HG03439 (cell line): ENCODE measurements around the gene KCNAB2.

Source experiments
- ATAC-seq: cut with Tn5 transposase; IDR thresholded peaks from one replicate; pipeline ENCODE4 v1.9.1; 2021; ENCODE audit warnings: mild to moderate bottlenecking, moderate library complexity; ENCODE audit not compliant: unreplicated experiment

Gene KCNAB2

DNA sequence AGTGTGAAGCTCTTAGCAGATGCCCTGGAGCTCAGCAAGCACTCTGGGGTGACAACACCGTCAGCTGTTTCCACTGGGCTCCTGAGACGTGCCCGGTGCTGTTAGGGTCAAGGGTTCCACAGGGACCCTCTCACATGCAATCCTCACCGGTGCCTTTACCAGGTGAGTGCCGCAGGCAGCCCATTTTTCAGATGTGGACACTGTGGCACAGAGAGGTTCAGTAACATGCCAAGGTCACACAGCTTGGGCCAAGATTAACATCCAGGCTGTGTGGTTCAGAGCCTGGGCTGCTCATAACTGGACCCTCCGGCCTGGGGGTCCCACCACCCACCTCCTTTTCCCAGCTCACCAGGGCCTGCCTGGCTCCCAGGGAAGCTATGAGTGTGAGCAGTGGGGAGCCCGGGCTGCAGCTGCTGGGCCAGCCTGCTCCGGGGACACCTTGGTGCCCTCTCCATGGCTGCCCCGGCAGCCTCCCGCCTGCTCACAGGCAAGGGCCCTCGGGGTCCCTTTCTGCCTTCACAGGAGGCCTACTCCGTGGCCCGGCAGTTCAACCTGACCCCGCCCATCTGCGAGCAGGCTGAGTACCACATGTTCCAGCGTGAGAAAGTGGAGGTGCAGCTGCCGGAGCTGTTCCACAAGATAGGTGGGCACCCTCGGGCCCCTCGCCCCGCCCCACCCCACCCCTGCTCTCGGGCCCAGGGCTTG lies 49.3 kb downstream of the KCNAB2 start:
- no peak for ATAC-seq

DNA sequence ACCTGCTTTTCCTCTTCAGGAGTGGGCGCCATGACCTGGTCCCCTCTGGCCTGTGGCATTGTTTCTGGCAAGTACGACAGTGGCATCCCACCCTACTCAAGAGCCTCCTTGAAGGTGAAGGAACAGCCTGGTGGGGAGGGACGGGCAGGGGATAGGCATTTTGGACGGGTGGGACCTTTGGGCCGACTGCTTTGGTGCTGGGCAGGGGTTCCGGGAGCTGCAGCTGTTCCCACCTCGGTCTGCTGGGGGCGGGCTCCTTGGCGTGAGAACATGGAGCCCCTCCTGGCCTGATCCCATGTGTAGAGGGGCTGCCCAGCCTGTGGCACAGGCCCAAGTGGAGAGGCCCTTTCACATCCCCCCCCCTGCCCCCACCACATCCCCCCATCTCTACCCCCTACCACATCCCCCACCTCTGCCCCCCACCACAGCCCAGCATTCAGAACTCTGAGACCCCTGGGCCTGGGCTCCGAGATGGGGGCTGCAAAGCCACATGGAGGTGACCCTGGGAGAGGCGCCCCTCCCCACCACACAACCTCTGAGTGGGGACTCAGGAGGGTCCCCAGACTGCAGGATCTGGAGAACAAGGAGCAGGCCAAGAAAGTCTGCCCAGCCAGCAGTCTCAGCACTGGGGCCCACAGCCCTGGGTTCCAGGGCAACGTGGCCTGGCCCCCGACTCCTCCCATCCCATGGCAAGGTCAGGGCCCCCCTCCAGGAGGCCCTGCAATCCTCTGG lies 50.0 kb downstream of the KCNAB2 start:
- ATAC-seq, result no peak

DNA sequence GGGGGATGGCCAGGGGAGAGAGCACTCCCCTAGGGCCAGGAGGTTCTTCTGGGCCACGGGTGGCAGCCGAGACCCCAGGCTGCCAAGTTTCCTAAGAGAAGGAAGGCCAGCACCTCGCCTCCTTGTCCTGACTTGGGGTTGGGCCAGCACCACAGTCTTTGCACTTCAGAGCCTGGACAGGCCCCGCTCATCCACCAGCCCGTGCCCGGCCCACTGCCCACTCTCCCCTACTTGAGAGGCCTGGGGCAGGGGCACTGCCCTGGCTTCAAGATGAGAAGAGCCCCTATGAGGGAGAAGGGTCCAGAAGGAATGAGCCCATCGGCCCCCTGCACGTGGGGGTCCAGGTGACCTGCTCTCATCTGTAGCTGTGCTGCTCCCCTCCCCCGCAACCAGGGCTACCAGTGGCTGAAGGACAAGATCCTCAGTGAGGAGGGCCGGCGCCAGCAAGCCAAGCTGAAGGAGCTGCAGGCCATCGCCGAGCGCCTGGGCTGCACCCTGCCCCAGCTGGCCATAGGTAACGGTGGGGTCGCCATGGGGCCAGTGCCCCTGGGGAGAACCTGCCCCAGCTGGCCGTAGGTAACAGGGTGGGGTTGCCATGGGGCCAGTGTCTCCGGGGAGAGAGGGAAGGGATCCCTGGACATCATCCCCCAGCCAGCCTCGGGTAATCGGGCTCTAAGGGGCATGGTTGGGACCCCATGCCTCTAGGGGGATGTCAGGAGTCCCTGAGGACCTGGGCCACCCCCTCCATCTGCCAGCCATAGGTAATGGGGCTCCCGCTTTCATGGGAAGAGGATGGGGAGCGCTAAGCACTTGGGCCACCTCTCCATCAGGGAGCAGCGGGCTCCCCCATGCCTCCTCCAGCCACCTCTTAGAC lies 50.8 kb downstream of the KCNAB2 start:
- ATAC-seq, result no peak

DNA sequence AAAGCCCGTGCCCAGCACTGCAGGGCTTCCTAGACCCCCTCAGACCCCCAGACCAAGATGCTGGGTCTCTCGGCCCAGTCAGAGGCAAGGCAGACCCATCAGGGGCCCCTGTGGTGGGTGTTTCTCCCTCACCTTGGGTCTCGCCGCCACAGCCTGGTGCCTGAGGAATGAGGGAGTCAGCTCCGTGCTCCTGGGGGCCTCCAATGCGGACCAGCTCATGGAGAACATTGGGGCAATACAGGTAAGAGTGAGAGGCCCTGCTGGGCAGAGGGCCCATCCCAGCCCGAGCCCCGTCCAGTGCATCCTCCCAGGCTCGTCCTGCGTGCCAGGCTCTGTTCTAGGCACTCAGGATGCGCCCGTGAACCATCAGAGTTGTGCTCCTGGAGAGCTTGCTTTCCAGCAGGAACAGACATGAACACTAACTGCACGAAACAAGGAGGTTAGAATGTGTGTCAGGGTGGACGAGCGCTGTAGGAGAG lies 51.5 kb downstream of the KCNAB2 start:
- no peak for ATAC-seq

DNA sequence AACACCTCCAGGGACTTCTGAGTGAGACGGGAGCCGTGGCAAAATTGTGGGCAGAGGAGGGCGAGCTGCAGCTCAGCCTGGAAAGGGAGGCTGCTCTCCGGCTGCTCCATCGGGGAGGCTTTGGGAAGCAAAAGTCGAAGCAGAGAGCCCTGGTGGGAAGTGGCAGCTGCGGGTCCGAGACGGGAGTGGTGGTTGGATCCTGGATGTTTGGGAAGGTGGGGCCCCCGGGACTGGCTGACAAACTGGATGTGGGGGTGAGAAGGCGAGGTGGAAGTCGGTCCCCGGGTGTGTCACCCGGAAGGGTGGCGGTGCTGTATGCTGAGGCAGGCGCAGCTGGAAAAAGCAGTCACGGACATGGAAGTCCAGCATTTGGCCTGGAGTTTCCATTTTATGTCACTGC lies 52.1 kb downstream of the KCNAB2 start:
- ATAC-seq, result no peak

DNA sequence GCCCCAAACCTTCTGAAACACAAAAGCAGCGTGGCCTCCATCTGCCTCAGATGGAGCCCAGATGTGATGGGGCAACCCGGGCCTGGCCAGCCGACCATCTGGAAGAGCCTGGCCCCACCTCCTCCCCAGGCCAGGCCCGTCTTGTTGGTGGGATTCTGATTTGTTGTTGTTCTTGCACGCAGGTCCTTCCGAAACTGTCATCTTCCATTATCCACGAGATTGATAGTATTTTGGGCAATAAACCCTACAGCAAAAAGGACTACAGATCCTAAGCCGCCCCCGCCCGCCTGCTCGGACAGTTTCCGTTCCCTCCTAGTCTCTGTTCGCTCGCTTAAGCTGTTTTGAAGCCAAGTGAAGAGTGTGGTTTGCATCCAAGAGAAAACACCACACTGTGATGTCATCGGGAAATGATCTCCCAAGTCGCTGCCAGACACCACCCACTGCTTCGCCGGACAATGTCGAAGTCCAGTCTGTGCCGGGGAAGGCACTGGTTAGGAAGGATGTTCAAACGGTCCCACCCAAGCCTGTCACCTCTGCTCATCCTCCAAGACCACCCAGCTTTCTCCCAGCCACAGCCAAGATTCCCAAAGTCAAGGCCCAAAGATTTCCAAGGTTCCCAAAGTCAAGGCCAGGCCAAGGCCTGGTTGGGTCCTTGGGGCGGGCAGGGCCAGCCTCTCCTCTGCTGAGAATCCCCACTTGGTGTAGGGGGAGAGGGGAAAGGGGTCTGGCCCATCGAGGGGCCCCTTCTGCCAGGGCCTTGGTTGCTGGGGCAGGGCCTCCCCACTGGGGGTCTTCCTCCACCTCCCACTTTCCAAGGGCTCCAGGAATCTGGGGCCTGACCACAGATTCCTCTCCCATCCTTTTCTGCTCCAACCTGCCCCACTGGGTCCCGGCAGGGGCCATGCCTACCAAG lies 52.9 kb downstream of the KCNAB2 start:
- ATAC-seq, result no peak

DNA sequence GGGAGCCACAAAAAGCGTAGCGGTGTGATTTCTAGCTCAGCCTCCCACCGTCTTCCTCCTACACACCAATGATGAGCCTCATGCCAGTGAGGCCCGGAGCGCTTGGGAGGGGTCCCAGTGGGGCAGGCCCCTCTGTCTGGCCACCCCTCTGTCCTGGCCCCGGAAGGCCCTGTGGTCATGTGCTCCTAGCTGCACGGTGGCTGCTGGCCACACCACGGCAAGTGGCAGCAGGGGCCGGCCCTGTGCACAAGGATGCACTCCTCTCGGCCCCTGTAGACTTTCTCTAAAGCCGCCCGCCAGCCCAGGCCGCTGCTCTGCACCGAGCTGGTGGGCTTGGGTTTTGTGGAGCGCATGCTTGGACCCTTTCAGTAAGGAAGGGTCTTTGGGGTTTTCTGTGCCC lies 53.6 kb downstream of the KCNAB2 start:
- no peak for ATAC-seq

DNA sequence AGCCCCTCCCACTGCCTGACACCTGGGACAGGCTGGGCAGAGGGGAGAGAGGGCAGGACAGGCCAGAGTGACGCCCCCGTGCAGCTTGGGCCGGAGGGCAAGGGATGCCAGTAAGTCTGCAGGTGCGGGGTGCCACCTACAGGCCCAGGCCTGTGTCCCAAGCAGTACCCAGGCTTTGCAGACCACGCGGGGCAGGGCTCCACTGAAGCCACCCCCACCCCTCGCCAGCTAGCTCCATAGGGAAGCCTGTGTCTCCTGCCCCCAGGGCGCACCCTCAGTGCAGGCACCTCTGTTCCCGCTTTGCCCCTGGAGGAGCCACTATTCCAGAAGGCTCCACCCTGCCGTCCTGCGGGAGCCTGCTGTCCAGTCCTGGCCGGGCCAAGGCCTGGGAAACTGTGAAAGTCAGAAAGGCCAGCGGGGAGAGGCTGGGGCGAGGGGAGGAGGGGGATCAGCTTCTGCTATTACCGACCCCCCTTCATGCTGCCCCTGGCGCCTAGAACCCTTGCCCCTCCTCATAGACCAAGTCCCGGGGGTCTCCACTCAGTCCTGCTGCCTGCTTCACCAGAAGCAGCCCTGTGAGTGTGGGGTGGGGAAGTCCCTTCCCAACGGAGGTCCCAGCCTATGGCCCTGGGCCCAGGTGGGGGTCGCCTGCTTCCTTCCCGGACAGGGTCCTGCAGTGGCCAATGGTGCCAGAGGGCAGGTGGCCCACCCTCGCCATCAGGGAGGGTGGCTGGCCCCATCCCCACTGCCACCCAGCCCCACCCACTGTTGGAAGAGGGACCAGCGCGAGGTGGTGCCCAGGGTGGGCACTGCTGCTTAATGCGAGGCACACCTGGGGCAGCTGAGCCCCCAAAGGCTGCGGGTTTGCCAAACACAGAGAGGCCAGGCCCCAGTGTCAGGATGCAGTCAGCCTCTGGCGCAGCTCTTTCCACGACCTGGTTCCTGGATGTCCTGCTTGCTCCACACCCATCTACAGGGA lies 54.4 kb downstream of the KCNAB2 start:
- ATAC-seq, result no peak

DNA sequence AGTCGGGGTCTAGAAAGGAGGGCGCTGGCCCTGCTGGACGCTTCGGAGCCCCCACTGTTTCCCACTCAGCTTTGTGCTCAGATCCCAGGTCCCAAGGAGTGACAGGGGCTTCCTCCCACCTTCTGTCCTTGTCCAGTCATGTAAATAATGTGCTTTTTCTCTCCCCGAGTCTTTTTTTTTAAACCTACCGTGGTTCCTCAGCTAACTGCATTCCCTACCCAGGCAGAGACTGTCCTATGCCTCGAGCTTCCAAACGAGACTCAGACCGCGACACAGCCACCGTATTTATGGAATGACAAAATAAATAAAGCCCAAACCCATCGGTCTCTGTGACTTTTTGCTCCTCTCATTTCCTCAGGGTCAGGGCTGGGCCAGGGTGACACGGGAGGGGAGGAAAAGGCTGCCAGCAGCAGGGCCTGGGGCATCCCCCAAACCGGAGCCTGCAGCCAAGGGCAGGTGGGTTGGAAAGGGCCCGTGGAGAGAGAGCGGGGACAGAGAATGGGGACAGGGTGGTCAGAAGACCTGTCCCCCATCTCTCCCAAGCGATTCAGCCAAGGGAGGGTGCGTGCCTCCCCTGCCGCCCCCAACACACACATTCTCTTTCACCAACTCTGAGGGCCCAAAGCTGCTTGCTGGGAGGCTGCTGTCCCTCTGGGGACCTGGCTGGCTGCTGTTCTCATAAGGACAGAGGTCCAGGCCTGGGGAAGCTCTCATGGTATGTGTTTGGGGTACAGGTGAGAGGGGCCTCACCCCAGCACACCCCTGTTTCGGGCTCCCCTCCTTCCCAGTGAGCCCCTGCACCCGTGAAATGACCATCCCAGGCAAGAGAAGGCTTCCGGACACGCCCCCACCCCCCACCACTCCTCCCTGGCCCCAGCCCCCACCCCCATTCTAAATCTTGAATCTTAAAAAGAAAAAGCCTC lies 55.4 kb downstream of the KCNAB2 start:
- ATAC-seq, result no peak

DNA sequence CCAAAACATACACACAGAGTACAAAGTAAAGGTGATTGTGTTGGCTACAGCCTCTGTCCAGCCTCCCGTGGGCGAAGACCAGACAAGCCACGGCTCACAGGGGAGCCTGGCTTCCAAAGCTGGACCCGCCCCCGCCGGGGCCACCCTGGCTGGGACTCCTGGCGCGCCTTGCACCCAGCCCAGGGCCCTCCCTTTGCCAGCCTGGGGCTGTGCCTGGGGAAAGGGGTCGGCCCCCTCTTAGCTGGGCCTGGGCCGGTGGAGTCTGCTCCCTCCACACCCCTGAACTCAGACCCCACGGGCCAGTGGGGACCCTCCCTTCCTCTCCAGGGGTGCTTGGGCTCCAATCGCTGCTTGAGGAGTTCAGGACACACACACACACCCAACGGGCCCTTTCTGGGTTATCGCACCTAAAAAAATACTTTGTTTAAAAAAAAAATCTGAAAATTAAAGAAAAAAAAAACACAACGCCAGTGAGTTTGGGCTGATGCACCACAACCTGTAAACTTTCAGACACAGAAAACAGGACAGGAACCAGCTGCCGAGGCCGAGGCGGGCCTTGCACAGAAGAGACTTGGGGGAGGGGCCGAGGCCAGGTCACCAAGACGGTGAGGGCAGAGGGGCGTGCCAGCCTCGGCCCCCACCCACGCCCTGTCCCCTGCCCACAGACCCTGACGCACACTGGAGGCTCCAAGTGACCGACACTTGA lies 56.3 kb downstream of the KCNAB2 start:
- no peak for ATAC-seq

DNA sequence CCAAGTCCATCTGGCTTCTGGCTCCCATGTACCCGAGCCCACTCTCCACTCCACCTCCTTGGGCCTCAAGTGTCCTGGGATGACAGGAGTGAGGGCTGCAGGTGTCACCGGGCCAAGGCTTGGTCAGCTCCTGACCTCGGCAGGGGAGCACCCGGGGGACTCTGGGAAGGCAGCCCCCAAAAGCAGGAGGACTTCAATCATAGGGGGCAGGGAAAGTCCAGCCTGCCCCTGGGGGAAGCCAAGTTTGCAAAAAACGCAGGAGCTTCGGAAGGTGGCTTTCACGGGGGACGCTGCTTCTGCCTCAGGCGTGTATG lies 56.8 kb downstream of the KCNAB2 start:
- no peak for ATAC-seq

DNA sequence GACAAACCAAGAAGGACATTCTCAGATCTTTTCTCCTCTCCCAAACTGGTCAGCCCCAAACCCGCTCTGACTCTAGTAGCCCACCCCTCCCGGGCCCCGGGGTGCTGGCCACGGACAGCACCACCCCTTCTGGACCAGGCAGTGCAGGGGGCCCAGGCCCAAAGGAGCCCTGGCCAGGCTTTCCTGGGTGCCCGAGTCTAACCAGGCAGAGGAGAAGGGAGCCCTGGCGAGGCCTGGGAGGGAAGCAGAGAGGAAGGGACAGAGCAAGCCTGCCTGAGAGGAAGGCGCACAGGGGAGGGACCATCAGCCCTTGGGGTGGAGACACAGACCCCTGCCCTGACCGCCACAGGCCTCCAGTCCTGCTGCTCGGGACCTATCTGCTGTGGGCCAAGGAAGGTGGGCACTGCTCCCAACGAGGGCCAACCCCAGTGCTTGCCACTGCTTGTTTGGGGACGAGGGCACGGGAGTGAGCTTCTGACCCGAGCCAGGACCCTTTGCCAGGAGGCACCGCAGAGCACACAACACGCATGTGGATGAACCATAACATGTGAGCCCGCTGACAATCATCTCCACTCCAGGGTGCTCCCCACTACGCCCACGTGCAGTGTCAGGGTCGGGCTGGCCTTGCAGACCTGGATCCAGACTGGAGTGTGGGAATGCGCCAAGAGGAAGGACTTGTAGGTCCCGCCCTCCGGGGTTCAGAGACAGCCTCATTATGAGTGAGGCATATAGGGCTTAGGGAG lies 57.6 kb downstream of the KCNAB2 start:
- ATAC-seq, result no peak

DNA sequence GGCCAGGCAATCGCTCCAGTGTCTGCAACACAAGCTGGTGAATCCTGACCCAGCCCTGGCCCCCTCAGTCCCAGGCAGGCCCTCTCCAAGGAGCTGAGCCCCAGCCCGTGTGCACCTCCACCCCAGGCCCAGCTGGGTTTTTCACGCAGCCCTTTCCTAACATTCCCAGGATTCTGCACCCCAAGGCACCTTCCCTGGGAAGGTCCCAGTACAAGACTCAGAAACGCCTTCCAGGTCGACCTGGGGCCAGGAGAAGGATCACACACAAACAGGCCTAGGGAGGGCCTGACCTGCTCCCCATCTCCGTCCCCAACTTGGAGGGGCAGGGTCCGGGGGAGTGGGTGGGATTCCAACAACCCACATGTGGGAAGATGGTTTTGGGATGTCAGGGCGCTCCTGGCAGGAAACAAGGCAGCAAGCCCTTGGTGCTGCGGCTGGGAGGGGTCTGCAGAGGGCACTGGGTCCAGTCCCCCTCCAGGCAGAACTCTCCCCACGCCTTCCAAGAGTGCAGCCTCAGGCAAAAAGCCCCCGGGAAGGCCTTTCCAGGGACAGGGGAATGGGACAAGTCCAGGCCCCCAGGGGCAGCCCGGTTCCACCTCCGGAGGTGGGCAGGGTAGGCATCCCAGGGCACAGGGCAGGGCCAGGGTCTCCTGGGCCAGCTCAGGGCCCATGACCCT lies 58.3 kb downstream of the KCNAB2 start:
- no peak for ATAC-seq

DNA sequence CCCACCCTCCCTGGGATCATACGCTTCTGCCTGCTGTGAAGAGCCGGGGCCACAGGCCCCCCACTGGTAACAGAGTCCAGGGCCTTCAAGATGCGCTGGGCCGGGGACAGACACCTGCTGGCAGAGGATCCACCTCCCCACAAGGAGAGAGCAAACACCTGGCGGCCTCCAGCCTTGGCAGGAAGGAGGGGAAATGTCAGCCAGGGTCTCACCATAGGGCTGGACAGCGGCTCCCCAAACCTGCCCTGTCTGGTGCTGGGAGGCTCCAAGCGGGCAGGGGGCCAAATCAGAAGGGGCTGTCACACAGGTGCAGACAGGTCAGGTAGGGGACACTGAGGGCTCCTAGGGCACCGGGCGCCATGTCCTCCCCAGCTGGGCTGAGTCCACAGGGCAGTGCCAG lies 58.9 kb downstream of the KCNAB2 start:
- no peak for ATAC-seq

DNA sequence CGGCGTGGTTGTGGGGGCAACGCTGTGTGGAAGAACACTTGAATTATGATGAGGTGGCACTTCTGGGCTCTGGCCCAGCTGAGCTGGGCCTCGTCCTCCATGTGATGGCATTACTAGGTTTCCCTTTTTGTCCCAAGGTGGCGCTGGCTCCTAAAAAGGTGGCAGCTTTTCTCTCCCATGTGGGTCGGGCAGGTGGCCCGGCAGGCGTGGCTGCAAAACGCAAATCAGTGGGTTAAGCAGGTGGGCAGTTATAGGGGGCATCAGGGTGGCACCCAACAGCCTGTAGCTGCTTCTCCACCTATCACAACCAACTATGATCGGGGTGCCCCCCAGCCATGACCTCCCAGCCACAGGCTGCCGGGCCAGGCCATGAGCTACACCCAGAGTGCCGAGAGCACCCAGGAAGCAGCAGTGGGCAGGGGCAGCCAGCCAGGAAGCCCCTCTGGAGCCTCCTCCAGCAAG lies 59.6 kb downstream of the KCNAB2 start:
- ATAC-seq, result no peak

DNA sequence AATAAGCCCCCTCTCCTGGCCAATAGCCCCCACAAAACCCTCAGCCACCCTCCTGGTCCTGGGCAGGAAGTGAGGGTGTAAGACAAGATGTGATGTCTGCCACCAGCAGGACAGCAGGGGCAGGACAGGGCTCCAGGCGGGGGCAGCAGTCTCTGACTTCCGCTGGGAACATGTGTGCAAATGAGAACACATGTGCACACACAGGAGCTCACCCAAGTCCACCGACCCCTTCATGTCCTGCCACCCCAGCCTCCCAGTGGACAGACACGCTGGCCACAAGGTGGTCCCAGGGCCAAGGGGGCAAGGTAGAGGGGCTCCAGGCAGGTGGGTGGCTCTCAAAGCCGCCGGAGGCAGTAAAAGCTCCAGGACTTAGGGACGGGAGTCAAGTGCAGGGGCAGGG lies 60.1 kb downstream of the KCNAB2 start:
- ATAC-seq, result no peak
